Smooth muscle cell (in vitro differentiated cells): ENCODE measurements around the gene FST. TPM values are rescaled to one million over a fixed set of nuclear protein-coding genes. Genes with fewer than 3 reads are reported as not detected.

Experiments
- DNase-seq: peaks from one replicate; lab custom pipeline; 2025; ENCODE audit not compliant: unreplicated experiment; lab: John Stamatoyannopoulos, UW
- H2AFZ ChIP-seq: fragments of 200-600 bp; sonication (generic); 2 replicates; pipeline ENCODE4 v1.6.0; 2016; ENCODE audit warnings: antibody characterized with exemption, low read depth, mild to moderate bottlenecking
- H3F3A ChIP-seq: fragments of 200-600 bp; sonication (generic); 2 replicates; pipeline ENCODE4 v1.6.0; 2017; ENCODE audit warnings: antibody characterized with exemption, low read depth
- H3K27ac ChIP-seq: fragments of 200-600 bp; sonication (generic); 2 replicates; pipeline ENCODE4 v1.5.1; 2016; ENCODE audit warnings: low read depth, mild to moderate bottlenecking
- H3K27me3 ChIP-seq: fragments of 200-600 bp; sonication (generic); 2 replicates; pipeline ENCODE4 v1.6.1; 2016; ENCODE audit warnings: low read depth, mild to moderate bottlenecking
- H3K36me3 ChIP-seq: fragments of 200-600 bp; sonication (generic); 2 replicates; pipeline ENCODE4 v1.5.1; 2016; ENCODE audit warnings: low read depth
- H3K4me1 ChIP-seq: fragments of 200-600 bp; sonication (generic); 2 replicates; pipeline ENCODE4 v1.5.1; 2016; ENCODE audit warnings: low read depth
- H3K4me2 ChIP-seq: fragments of 200-600 bp; sonication (generic); 2 replicates; pipeline ENCODE4 v1.6.0; 2016; ENCODE audit warnings: mild to moderate bottlenecking
- H3K4me3 ChIP-seq: fragments of 200-600 bp; sonication (generic); 2 replicates; pipeline ENCODE4 v1.5.1; 2016; ENCODE audit warnings: mild to moderate bottlenecking
- H3K79me2 ChIP-seq: fragments of 200-600 bp; sonication (generic); 2 replicates; pipeline ENCODE4 v1.6.0; 2016; ENCODE audit warnings: low read depth, mild to moderate bottlenecking
- H3K9ac ChIP-seq: fragments of 200-600 bp; sonication (generic); 2 replicates; pipeline ENCODE4 v1.6.0; 2016; ENCODE audit warnings: low read depth
- H3K9me3 ChIP-seq: fragments of 200-600 bp; sonication (generic); replicated peaks from 2 replicates; pipeline ENCODE4 v1.5.1; 2016; ENCODE audit warnings: low read depth
- H4K20me1 ChIP-seq: fragments of 200-600 bp; sonication (generic); 2 replicates; pipeline ENCODE4 v1.6.0; 2016; ENCODE audit warnings: low read depth
- WGBS: methylation state at CpG from one replicate; pipeline ENCODE4 v1.1.7; 2016; ENCODE audit warnings: low lambda C conversion rate; 5-methylcytosine and 5-hydroxymethylcytosine counted together
- polyA plus RNA-seq: library from polyadenylated mRNA; unstranded; fragments of >200 nt; fragmentation: Nextera tagmentation; extraction: Ambion mirVana; gene quantifications from 2 replicates; pipeline ENCODE4 v1.2.1, GENCODE V29; 2016
- total RNA-seq: library from RNA; depleted of rRNA; stranded (reverse); fragments of >200 nt; gene quantifications from 2 replicates; pipeline ENCODE4 v1.2.3, GENCODE V29; 2014
- TF ChIP-seq, protein P1 (sequence below): fragments of 200-600 bp; sonication (generic); IDR thresholded peaks from 2 replicates; pipeline ENCODE4 v1.5.1; 2017; ENCODE audit warnings: borderline replicate concordance, mild to moderate bottlenecking, antibody characterized with exemption; ENCODE audit not compliant: insufficient read depth, poor library complexity, severe bottlenecking

The FST gene
- total and polyA plus RNA-seq, 2 experiments from 2014 or later: 52.6 to 95.5 TPM

DNA sequence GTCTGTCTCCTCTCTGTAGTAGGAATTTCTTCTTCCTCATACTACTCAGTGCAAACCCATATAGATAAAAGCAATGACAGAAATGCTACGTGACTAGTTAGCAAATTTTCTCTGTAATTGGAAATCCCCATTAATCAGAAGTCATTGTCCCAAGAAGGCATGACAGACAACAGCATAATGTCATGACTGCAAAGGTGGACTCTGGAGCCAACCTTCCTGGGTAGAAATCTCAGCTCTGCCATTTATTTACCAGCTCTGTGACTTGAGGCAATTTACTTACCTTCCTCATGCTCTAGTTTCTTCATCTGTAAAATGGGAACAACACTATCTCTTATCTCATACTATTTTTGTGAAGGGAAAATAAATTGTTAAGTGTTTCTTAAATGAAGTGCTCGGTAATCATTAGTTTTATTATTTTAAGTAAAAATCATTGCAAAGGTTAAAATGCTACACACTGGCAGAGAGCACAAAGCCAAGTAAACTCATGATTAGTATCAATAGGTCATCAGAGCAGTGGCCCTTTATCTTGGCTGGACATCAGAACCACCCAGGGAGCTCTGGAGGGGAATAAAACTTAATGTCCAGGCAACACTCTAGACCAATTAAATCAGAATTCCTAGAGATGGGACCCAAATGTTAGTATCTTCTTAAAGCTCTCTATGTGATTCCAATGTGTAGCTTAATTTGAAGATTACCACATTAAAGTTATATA, 43.8 kb upstream of the FST start:
- Histone ChIP-seq H3K27ac (no peak overlapping the region), H4K20me1 (no peaks in the 10 kb centered on the region), H3K36me3 (no peaks in the 10 kb centered on the region), H3K4me2 (no peak overlapping the region), H3K9me3 (no peaks in the 10 kb centered on the region), H3K4me3 (no peak overlapping the region), H3K79me2 (no peaks in the 10 kb centered on the region), H3K4me1 (no peaks in the 10 kb centered on the region), H3K9ac (no peak overlapping the region), H2AFZ (no peak overlapping the region), H3F3A (no peaks in the 10 kb centered on the region), H3K27me3 (no peaks in the 10 kb centered on the region)
- 89% methylated on average over 2 of the region's 2 CpGs for WGBS
- DNase-seq: no peak
- TF ChIP-seq, protein P1, sequence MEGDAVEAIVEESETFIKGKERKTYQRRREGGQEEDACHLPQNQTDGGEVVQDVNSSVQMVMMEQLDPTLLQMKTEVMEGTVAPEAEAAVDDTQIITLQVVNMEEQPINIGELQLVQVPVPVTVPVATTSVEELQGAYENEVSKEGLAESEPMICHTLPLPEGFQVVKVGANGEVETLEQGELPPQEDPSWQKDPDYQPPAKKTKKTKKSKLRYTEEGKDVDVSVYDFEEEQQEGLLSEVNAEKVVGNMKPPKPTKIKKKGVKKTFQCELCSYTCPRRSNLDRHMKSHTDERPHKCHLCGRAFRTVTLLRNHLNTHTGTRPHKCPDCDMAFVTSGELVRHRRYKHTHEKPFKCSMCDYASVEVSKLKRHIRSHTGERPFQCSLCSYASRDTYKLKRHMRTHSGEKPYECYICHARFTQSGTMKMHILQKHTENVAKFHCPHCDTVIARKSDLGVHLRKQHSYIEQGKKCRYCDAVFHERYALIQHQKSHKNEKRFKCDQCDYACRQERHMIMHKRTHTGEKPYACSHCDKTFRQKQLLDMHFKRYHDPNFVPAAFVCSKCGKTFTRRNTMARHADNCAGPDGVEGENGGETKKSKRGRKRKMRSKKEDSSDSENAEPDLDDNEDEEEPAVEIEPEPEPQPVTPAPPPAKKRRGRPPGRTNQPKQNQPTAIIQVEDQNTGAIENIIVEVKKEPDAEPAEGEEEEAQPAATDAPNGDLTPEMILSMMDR: no peak

DNA sequence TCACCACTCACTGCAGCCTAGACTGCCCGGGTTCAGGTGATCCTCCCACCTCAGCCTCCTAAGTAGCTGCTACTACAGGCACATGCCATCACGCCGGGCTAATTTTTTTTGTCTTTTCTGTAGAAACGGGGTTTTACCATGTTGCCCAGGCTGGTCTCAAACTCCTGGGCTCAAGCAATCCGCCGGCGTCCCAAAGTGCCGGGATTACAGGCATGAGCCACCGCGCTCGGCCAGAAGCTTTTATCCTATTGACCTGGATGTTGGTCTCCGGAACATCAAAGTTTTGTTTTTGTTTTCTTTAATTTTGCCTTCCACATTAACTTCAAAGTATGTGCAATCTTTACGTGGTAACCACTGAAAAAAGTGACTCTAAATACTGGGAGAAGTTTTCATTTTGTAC, 42.4 kb upstream of the FST start:
- Histone ChIP-seq H3K9ac (no peak overlapping the region), H3K4me2 (no peak overlapping the region), H3K27me3 (no peaks in the 10 kb centered on the region), H3K79me2 (no peaks in the 10 kb centered on the region), H4K20me1 (no peaks in the 10 kb centered on the region), H3K4me3 (no peak overlapping the region), H2AFZ (no peak overlapping the region), H3K4me1 (no peaks in the 10 kb centered on the region), H3K9me3 (no peaks in the 10 kb centered on the region), H3F3A (no peaks in the 10 kb centered on the region), H3K27ac (no peak overlapping the region), H3K36me3 (no peaks in the 10 kb centered on the region)
- 96% methylated on average over 13 of the region's 13 CpGs for WGBS
- DNase-seq: no peak
- TF ChIP-seq, protein P1: no peak

DNA sequence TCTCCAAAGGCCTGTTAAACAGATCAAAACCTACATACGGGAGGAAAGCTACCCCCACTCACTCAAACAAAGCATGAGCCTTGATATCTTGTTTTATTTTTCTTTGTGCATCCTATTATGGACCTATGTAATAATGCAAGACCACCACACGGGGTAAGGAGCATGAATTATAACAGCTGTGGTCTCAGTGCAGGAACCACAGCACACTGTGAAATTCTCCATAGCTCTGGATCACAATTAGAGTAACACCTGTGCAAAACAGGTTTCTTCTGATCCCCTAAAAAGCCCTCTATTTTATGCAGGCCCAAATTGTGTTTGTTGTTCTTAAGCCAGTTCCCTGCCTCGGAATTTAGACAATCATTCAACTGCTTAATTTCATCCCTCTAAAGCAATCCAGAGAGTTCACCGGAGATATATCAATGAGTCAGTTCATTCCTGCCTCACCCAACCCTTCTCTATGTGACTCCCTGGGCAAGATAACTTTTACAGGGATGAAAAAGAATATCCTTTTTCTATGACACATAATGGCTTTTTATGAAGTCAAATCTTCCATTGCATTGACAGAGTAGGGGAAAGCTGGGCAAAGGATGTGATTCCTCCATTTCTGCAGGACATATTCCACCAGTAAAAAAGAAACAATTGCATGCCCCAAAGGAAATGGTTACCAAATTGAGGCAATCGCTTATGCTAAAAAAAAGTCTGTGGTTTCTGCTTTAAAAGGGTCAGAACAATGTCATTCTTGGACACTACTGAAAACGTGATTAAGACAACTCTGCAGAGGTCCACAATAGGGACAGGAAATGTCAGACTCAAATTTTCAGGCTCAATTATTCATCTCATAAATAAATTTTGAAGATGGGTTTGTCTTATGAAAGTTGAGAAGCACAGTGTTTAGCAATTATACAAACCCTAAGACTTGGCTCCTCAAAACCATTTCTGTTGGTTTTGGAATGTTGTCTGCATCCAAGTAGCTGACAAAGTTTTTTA, 41.6 kb upstream of the FST start:
- 63% methylated on average over 6 of the region's 6 CpGs for WGBS
- Histone ChIP-seq H3K27me3 (no peaks in the 10 kb centered on the region), H3K9ac (no peak overlapping the region), H3K79me2 (no peaks in the 10 kb centered on the region), H3K4me3 (no peak overlapping the region), H3K4me1 (no peaks in the 10 kb centered on the region), H3K27ac (no peak overlapping the region), H3K4me2 (no peak overlapping the region), H4K20me1 (no peaks in the 10 kb centered on the region), H3F3A (no peaks in the 10 kb centered on the region), H3K36me3 (no peaks in the 10 kb centered on the region), H2AFZ (no peak overlapping the region), H3K9me3 (no peaks in the 10 kb centered on the region)
- TF ChIP-seq, protein P1: no peak
- DNase-seq: no peak
